IPS DF 4.7 (cell line): Measurements from ENCODE around the gene HEXD.
"Not testable (repeated sequence)": the region's sequence is repeated elsewhere in the genome, so short reads cannot be mapped to it uniquely, and the experiment has no call there.

Experiments
- DNase-seq: peaks from one replicate; pipeline ENCODE4 v3.0.0-alpha.2; 2013; ENCODE audit warnings: low spot score; ENCODE audit errors: extremely low read depth

Gene HEXD

DNA sequence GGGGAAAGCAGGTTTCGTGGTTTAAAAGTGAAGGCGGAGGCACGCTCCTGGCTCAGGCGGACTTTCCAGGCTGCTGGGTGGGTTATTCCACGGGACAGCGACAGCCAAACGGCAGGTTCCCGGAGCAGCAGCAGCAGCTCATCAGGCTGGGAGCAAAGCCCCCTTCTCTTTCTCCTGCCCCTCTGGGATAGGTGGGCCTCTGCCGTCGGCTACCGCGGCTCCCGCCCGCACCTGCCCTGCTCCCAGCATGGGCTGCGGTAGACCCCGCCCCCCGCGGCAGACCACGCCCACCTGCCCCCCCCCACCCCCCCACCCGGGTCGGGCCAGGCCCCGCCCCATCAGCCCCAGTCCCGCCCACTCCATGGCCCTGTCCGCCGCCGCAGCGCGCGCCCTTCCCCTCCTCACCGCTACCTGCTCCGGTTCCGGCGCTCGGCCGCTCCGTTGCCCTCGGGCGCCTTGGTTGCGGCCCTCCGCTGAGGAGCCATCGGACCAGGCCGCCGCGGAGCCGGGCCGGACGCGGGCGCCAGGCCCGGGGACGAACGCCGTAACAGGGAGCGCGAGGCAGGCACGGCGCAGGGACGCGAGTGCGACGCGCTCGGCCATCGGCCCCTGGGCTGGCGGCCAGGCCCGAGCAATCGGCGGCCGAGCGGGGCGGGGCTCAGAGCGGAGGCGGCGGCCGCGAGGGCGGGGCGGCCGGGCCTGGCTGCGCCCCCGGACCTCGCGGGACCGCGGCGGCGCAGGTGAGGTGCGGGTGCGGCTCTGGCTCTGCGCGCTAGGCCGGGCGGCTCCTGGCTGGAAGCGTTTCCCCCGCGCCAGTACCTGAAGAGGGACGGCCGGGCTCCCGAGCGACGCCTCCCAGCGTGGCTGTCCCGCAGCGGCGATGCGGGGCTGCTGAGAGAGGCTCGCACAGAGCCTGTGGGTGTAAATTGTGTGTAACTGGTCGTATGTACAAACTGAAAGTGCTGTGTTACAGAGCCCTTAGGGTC lies at the start of gene HEXD, which contains the start of gene OGFOD3:
Gene HEXD, plus strand, starts transcription at position 347 of the 986 bp plus-strand sequence. CDS start 1,453 bp downstream, outside the sequence.
Gene OGFOD3, minus strand, starts transcription at position 586 of the 986 bp plus-strand sequence. Its CDS starts 101 bp downstream, at position 485.
- no peak for DNase-seq

DNA sequence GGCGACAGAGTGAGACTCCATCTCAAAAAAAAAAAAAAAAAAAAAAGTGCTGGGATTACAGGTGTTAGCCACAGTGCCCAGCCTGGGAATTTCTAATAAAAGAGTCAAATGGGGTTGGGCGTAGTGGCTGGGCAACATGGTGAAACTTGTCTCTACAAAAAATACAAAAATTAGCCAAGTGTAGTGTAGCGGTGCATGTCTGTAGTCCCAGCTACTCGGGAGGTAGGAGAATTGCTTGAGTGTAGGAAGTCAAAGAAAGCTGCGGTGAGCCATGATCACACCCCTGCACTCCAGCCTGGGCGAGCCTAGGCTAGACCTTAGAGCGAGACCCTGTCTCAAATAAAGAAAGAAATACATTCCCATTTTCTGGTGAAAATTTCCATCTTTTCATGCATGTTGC lies 48.9 kb upstream of the HEXD start:
- DNase-seq = no peak

GRCh38 chr17:82370471-82371332 lies 47.4 kb upstream of the HEXD start:
- DNase-seq = no peak

DNA sequence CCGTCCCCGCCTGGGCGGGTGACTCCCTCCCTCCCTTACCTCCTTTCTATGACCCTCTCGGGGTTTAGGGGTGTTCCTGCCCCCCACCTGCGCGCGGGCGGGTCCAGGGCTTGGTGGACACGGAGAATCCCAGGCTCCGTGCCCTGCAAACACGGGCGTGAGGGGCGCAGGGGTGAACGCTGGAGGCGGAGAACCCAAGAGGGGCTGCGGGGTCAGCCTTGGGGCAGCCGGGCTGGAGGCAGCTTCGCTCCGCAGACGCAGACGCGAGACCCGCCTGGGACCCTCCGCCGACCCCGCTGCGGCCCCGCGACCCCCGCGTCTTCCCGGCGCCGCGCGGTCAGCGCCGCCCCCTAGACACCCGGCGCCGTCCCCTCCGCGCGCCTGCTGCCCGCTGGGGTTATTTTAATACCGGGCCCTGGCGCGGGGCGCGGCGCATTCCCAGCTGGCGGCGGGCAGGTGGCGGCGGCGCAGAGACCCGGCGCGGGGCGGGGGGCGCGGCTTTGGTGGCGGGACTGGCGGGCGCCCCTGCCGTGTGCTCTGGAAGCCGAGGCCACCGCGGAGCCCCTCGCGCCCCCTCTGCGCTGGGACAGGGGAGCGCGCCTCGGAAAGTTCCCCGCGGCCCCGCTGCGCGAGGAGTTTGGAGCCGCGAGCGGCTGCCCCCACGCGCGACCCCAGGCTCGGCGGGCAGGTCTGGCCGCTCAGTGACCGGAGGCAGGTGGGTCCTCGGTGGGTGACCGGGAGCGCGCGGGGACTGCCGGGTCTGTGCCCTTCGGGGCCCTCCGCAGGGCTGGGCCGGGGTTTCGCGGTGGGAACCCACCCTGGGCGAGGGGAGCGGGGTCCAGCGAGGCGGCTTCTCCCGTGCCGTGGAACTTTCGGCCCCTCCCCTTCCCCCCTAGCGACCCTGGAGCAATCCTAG lies 46.6 kb upstream of the HEXD start, which contains the start of gene UTS2R:
Gene UTS2R, plus strand, starts transcription at position 433 of the 916 bp plus-strand sequence. CDS start 2,560 bp downstream, outside the sequence.
- DNase-seq = no peak

GRCh38 chr17:82372249-82373071 lies 45.7 kb upstream of the HEXD start:
- no peak for DNase-seq

DNA sequence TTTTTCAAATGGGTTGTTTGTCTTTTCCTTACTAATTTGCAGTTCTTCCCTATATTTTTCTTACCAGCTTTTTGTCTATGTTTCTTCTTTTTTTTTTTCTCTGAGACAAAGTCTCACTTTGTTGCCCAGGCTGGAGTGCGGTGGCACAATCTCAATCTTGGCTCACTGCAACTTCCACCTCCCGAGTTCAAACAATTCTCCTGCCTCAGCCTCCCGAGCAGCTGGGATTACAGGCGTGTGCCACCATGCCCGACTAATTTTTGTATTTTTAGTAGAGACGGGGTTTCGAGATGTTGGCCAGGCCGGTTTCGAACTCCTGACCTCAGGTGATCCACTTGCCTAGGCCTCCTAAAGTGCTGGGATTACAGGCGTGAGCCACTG lies 45.1 kb upstream of the HEXD start:
- not testable (repeated sequence) for DNase-seq

DNA sequence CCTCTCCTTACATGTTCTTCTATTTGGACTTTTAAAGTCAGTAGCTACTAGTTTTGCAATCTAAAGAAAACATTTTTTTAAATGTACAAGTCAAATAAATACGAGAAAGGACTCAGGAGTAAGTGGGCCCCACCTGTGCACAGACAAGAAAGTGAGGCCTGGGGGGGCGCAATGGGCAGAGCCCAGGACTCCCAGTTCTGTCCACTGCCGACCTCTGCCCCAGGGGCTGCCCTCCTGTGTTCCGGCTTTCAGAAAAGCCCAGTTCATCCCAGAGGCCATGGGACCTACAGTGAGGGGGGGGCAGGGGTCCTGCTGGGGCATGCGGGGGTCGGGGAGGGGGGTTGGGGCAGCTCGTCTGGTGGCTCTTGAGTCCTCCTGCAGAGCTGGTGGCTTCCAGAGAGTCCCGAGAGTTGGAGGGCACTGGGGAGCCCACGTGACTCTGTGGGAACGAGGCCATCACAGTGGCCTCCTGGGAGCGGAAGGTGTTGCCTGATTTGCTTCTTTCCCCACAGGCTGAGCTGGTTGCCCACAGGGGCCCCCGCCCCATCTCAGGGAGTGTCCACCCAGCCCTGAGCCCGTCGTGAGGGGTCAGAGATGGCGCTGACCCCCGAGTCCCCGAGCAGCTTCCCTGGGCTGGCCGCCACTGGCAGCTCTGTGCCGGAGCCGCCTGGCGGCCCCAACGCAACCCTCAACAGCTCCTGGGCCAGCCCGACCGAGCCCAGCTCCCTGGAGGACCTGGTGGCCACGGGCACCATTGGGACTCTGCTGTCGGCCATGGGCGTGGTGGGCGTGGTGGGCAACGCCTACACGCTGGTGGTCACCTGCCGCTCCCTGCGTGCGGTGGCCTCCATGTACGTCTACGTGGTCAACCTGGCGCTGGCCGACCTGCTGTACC lies 44.2 kb upstream of the HEXD start:
- no peak for DNase-seq

DNA sequence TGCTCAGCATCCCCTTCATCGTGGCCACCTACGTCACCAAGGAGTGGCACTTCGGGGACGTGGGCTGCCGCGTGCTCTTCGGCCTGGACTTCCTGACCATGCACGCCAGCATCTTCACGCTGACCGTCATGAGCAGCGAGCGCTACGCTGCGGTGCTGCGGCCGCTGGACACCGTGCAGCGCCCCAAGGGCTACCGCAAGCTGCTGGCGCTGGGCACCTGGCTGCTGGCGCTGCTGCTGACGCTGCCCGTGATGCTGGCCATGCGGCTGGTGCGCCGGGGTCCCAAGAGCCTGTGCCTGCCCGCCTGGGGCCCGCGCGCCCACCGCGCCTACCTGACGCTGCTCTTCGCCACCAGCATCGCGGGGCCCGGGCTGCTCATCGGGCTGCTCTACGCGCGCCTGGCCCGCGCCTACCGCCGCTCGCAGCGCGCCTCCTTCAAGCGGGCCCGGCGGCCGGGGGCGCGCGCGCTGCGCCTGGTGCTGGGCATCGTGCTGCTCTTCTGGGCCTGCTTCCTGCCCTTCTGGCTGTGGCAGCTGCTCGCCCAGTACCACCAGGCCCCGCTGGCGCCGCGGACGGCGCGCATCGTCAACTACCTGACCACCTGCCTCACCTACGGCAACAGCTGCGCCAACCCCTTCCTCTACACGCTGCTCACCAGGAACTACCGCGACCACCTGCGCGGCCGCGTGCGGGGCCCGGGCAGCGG lies 43.4 kb upstream of the HEXD start:
- DNase-seq = no peak

DNA sequence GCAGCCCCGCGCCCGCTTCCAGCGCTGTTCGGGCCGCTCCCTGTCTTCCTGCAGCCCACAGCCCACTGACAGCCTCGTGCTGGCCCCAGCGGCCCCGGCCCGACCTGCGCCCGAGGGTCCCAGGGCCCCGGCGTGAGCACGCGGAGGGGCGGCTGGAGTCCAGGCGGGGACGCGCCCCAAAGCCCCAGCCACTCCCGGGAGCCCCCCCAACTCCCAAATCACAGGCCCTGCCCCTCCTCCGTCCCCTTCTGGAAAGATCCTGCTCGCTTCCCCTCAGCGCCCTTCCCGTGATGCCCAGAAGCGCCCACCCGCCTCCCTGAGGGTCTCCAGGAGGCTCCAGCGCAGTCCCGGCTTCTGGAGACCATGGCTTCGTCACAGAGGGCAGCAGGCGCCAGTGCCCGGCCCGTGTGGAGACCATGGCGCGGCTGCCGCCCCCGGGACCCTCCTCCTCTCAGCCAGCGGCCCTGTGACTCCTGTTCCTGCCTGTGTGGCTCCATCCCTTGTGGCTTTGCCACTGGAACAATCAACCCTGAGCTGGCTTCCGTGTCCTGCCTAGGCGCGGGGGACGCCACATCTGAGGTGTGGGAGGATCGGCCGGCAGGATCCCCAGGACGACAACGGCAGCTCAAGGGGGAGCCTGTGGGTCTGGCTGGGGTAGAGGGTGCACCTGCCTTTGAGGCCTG lies 42.6 kb upstream of the HEXD start:
- no peak for DNase-seq

- DNase-seq = no peak
Measured at GRCh38 chr17:82376042-82376730, 42.0 kb upstream of the HEXD start.

DNA sequence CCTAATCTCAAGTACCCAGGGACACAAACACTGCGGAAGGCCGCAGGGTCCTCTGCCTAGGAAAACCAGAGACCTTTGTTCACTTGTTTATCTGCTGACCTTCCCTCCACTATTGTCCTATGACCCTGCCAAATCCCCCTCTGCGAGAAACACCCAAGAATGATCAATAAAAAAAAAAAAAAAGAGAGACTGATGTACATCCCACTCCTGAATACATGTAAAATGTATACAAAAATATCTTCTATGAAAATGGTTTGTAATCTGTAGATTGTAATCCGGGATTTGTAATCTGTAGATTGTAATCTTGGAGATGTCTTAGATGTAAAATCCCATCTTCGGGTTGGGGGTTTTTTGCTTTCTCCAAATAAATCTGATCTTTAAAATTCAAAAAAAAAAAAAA lies 40.9 kb upstream of the HEXD start:
- not testable (repeated sequence) for DNase-seq

- no peak for DNase-seq
Measured at GRCh38 chr17:82377924-82378740, 40.0 kb upstream of the HEXD start.

DNA sequence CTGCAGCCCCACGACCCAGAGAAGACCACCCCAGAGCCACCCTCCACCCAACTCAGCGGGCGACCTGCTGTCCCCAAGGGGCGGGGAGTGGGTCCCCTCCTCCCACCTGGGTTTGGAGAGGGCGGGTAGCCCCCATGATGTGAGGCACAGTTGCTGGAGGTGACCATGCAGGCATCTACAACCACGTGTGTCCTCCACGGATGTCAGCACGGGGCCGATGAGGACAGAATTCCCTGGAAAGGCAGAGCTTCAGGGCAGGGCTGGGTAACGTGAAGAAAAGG lies 39.5 kb upstream of the HEXD start:
- DNase-seq = no peak

DNA sequence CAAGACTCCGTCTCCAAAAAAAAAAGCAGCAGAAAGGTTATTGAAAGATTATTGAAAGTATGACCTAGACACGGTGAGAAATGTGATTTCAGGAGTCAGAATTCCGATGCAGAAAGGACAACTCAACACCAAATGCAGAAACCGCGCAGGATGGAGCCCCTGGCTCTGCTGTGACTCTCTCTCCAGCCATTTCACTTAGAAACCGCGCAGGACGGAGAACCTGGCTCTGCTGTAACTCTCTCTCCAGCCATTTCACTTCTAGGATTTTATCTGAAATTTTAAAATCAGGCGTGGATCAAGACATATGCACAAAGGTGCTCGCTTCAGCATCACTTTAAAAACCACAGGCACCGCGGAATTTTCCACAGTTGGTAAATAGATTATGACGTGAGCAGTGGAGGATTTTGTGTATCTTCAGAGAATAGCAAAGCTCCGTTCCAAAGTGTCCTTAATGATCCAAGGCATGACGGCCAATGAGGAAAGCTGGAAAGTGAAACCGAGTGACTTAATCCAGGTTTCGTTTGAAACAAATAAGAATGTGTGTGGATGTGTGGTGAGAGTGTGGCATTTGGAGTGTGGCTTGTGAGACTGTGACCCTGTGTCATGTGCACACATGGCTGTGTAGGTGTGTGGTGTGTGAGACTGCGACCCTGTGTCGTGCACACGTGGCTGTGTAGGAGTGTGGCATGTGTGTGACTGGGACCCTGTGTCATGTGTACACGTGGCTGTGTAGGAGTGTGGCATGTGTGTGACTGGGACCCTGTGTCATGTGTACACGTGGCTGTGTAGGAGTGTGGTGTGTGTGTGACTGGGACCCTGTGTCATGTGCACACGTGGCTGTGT lies 37.1 kb upstream of the HEXD start:
- DNase-seq = no peak

GRCh38 chr17:82381703-82382009 lies 36.5 kb upstream of the HEXD start:
- DNase-seq = not testable (repeated sequence)
